B cell (primary cell): ENCODE data around the gene SERPINB6.

Experiments
- CTCF ChIP-seq: fragments of 200-600 bp; IDR thresholded peaks from one replicate; pipeline ENCODE4 v1.8.0; 2022; ENCODE audit warnings: antibody characterized with exemption, mild to moderate bottlenecking
- EZH2 ChIP-seq: IDR thresholded peaks from 2 replicates; pipeline ENCODE4 v1.6.1; 2012; ENCODE audit warnings: borderline replicate concordance, low read depth, mild to moderate bottlenecking, moderate library complexity, low read length; ENCODE audit not compliant: insufficient read depth, poor library complexity, severe bottlenecking

- TF ChIP-seq CTCF (no peak), EZH2 (no peak)
Measured at GRCh38 chr6:3006476-3006875, 35.1 kb upstream of the SERPINB6 start.
